Effector CD8-positive, alpha-beta T cell (primary cell): ENCODE results near the gene SDHA.
"Not testable (repeated sequence)": the region's sequence is repeated elsewhere in the genome, so short reads cannot be mapped to it uniquely, and the experiment has no call there.

Experiments
- DNase-seq: peaks from one replicate; lab custom pipeline; 2025; lab: John Stamatoyannopoulos, UW

Gene SDHA

GRCh38 chr5:257148-257547 is 39.0 kb downstream of the SDHA start:
- DNase-seq, result no peak

GRCh38 chr5:263275-263974 is 45.3 kb downstream of the SDHA start:
- DNase-seq, result not testable (repeated sequence)

- DNase-seq, result no peak
Observed at GRCh38 chr5:264338-264737, 46.2 kb downstream of the SDHA start.

- DNase-seq, result not testable (repeated sequence)
Observed at GRCh38 chr5:266311-267026, 48.3 kb downstream of the SDHA start.

GRCh38 chr5:267716-268115 is 49.6 kb downstream of the SDHA start:
- no peak for DNase-seq

- DNase-seq, result no peak
Observed at GRCh38 chr5:270340-270739, 52.2 kb downstream of the SDHA start.

- DNase-seq, result not testable (repeated sequence)
Observed at GRCh38 chr5:271828-272167, 53.7 kb downstream of the SDHA start.

- not testable (repeated sequence) for DNase-seq
Observed at GRCh38 chr5:273091-273490, 55.0 kb downstream of the SDHA start.

GRCh38 chr5:273491-273890 is 55.4 kb downstream of the SDHA start:
- not testable (repeated sequence) for DNase-seq

- not testable (repeated sequence) for DNase-seq
Observed at GRCh38 chr5:274346-274745, 56.2 kb downstream of the SDHA start.

GRCh38 chr5:278646-279045 is 60.5 kb downstream of the SDHA start:
- DNase-seq, result no peak

GRCh38 chr5:279051-279665 is 61.0 kb downstream of the SDHA start:
- not testable (repeated sequence) for DNase-seq

GRCh38 chr5:285991-286557 is 68.0 kb downstream of the SDHA start:
- DNase-seq, result no peak

GRCh38 chr5:290200-290599 is 72.1 kb downstream of the SDHA start:
- not testable (repeated sequence) for DNase-seq

GRCh38 chr5:291345-291744 is 73.2 kb downstream of the SDHA start:
- not testable (repeated sequence) for DNase-seq

- not testable (repeated sequence) for DNase-seq
Observed at GRCh38 chr5:294788-295187, 76.7 kb downstream of the SDHA start.

- not testable (repeated sequence) for DNase-seq
Observed at GRCh38 chr5:296207-296606, 78.1 kb downstream of the SDHA start.

GRCh38 chr5:296954-297353 is 78.8 kb downstream of the SDHA start:
- DNase-seq, result not testable (repeated sequence)

- DNase-seq, result not testable (repeated sequence)
Observed at GRCh38 chr5:297448-297847, 79.3 kb downstream of the SDHA start.

GRCh38 chr5:297991-298736 is 80.0 kb downstream of the SDHA start:
- DNase-seq, result not testable (repeated sequence)

GRCh38 chr5:298737-299125 is 80.6 kb downstream of the SDHA start:
- no peak for DNase-seq

- DNase-seq, result not testable (repeated sequence)
Observed at GRCh38 chr5:299921-300320, 81.8 kb downstream of the SDHA start.
